ENCODE measurements around the gene PTPRG.

Gene PTPRG

GRCh38 chr3:61593446-61594029 lies 32.2 kb downstream of the PTPRG start:
- Histone ChIP-seq H3K27me3 (replicated peaks) (no peaks in the 10 kb centered on the region), H3K36me3 (replicated peaks) (no peaks in the 10 kb centered on the region), H3K4me3 (ENCODE audit: low read depth, low read length) (no peak overlapping the region), H3K27ac (no peak overlapping the region)
- TF ChIP-seq CTCF (IDR thresholded peaks at IDR 0.05; ENCODE audit: low read depth, low read length, missing control alignments) = no peak
- in situ Hi-C loops (cut with HindIII; ENCODE audit: low pct_ligation_motif_present, low sequenced_read_pairs) = no loop called here
- DNase-seq = no peak

- no peak for DNase-seq
- in situ Hi-C loops (cut with HindIII; ENCODE audit: low pct_ligation_motif_present, low sequenced_read_pairs) = no loop called here
- Histone ChIP-seq H3K4me3 (ENCODE audit: low read depth, low read length) (no peak overlapping the region), H3K36me3 (replicated peaks) (no peaks in the 10 kb centered on the region), H3K27ac (no peak overlapping the region), H3K27me3 (replicated peaks) (no peaks in the 10 kb centered on the region)
- TF ChIP-seq CTCF (IDR thresholded peaks at IDR 0.05; ENCODE audit: low read depth, low read length, missing control alignments) = no peak
Measured at GRCh38 chr3:61594144-61594963, 33.0 kb downstream of the PTPRG start.

- in situ Hi-C loops (cut with HindIII; ENCODE audit: low pct_ligation_motif_present, low sequenced_read_pairs) = no loop called here
- Histone ChIP-seq H3K27me3 (replicated peaks) (no peaks in the 10 kb centered on the region), H3K27ac (no peak overlapping the region), H3K36me3 (replicated peaks) (no peaks in the 10 kb centered on the region), H3K4me3 (ENCODE audit: low read depth, low read length) (no peak overlapping the region)
- no peak for DNase-seq
- TF ChIP-seq CTCF (IDR thresholded peaks at IDR 0.05; ENCODE audit: low read depth, low read length, missing control alignments) = no peak
Measured at GRCh38 chr3:61594964-61595285, 33.6 kb downstream of the PTPRG start.

- Histone ChIP-seq H3K27ac (no peak overlapping the region), H3K27me3 (replicated peaks) (no peaks in the 10 kb centered on the region), H3K36me3 (replicated peaks) (no peaks in the 10 kb centered on the region), H3K4me3 (ENCODE audit: low read depth, low read length) (no peak overlapping the region)
- DNase-seq = no peak
- in situ Hi-C loops (cut with HindIII; ENCODE audit: low pct_ligation_motif_present, low sequenced_read_pairs) = no loop called here
- no peak for TF ChIP-seq CTCF (IDR thresholded peaks at IDR 0.05; ENCODE audit: low read depth, low read length, missing control alignments)
Measured at GRCh38 chr3:61595288-61595687, 33.9 kb downstream of the PTPRG start.

- in situ Hi-C loops (cut with HindIII; ENCODE audit: low pct_ligation_motif_present, low sequenced_read_pairs) = no loop called here
- no peak for DNase-seq
- no peaks in the 10 kb centered on the region for H3K27me3 ChIP-seq (replicated peaks)
- TF ChIP-seq CTCF (IDR thresholded peaks at IDR 0.05; ENCODE audit: low read depth, low read length, missing control alignments) = no peak
- no peak overlapping the region for H3K27ac ChIP-seq
- no peak overlapping the region for H3K4me3 ChIP-seq (ENCODE audit: low read depth, low read length)
- no peaks in the 10 kb centered on the region for H3K36me3 ChIP-seq (replicated peaks)
Measured at GRCh38 chr3:61595826-61596225, 34.5 kb downstream of the PTPRG start.

Data from brain microvascular endothelial cell (primary cell).